NCI-H524 (cell line): Measurements from ENCODE around the gene CEPT1.

Experiments
- DNase-seq, 2 experiments: peaks; one replicate each; lab custom pipeline; 2025; lab: John Stamatoyannopoulos, UW

Gene CEPT1

GRCh38 chr1:111193712-111194480 is 53.9 kb downstream of the CEPT1 start:
- no peak for DNase-seq

- DNase-seq, result no peak
These were observed 55.1 kb downstream of the CEPT1 start for GRCh38 chr1:111195002-111195684.

- no peak for DNase-seq
These were observed 56.2 kb downstream of the CEPT1 start for GRCh38 chr1:111196213-111196612.

GRCh38 chr1:111197598-111198284 is 57.7 kb downstream of the CEPT1 start:
- DNase-seq, result peak in 1 of 2 experiments; percentile 6

- DNase-seq, result no peak
These were observed 58.8 kb downstream of the CEPT1 start for GRCh38 chr1:111198836-111199235.

- DNase-seq, result no peak
These were observed 59.3 kb downstream of the CEPT1 start for GRCh38 chr1:111199329-111199728.

- no peak for DNase-seq
These were observed 60.1 kb downstream of the CEPT1 start, which contains the start of gene DENND2D for GRCh38 chr1:111199881-111200801. Gene DENND2D, minus strand, starts transcription at chr1:111200646. Its CDS starts 187 bp downstream, at chr1:111200459.

GRCh38 chr1:111200802-111201161 is 60.8 kb downstream of the CEPT1 start:
- DNase-seq, result no peak

GRCh38 chr1:111201275-111202090 is 61.5 kb downstream of the CEPT1 start:
- no peak for DNase-seq

GRCh38 chr1:111202366-111202706 is 62.3 kb downstream of the CEPT1 start:
- no peak for DNase-seq

- DNase-seq, result no peak
These were observed 62.9 kb downstream of the CEPT1 start for GRCh38 chr1:111202707-111203623.

- DNase-seq, result no peak
These were observed 63.7 kb downstream of the CEPT1 start for GRCh38 chr1:111203681-111204200.

- DNase-seq, result no peak
These were observed 64.4 kb downstream of the CEPT1 start for GRCh38 chr1:111204201-111204982.

GRCh38 chr1:111204983-111205713 is 65.1 kb downstream of the CEPT1 start:
- DNase-seq, result no peak

- DNase-seq, result no peak
These were observed 65.7 kb downstream of the CEPT1 start for GRCh38 chr1:111205714-111206050.

- DNase-seq, result no peak
These were observed 68.9 kb downstream of the CEPT1 start for GRCh38 chr1:111208921-111209320.

GRCh38 chr1:111209622-111210021 is 69.6 kb downstream of the CEPT1 start:
- no peak for DNase-seq

- DNase-seq, result no peak
These were observed 71.9 kb downstream of the CEPT1 start for GRCh38 chr1:111211921-111212320.
